GM12878 (cell line): ENCODE results near the gene DNAJB11. TPM values are rescaled to one million over a fixed set of nuclear protein-coding genes. Genes with fewer than 3 reads are reported as not detected.

ENCODE experiments used
- BCL11A ChIP-seq: IDR thresholded peaks from 2 replicates; pipeline ENCODE4 v1.6.1; 2011; ENCODE audit warnings: low read depth, low read length
- CREB1 ChIP-seq: IDR thresholded peaks from 2 replicates; pipeline ENCODE4 v1.6.1; 2012; ENCODE audit warnings: low read depth, mild to moderate bottlenecking, inconsistent platforms
- DPF2 ChIP-seq: fragments of 450-650 bp; IDR thresholded peaks from 2 replicates; pipeline ENCODE4 v1.6.1; 2017; ENCODE audit warnings: mild to moderate bottlenecking
- FOXM1 ChIP-seq: IDR thresholded peaks from 2 replicates; pipeline ENCODE4 v1.6.1; 2012; ENCODE audit warnings: low read depth, mild to moderate bottlenecking, inconsistent platforms, low read length, moderate library complexity
- GABPA ChIP-seq: IDR thresholded peaks from 2 replicates; pipeline ENCODE4 v1.6.1; 2014; ENCODE audit warnings: antibody characterized with exemption, low read depth, mild to moderate bottlenecking, inconsistent platforms
- GATAD2B ChIP-seq: fragments of 450-650 bp; conservative IDR thresholded peaks from 2 replicates; pipeline ENCODE4 v1.6.1; 2017; ENCODE audit warnings: low read depth, mild to moderate bottlenecking, moderate library complexity
- IKZF1 ChIP-seq: fragments of 450-650 bp; conservative IDR thresholded peaks from 2 replicates; pipeline ENCODE4 v1.6.1; 2017; ENCODE audit warnings: antibody characterized with exemption, mild to moderate bottlenecking
- JUNB ChIP-seq: IDR thresholded peaks from 2 replicates; pipeline ENCODE4 v1.6.1; 2016; ENCODE audit warnings: antibody characterized with exemption, mild to moderate bottlenecking
- JUND ChIP-seq: IDR thresholded peaks from 2 replicates; pipeline ENCODE4 v1.6.1; 2012; ENCODE audit warnings: low read depth, mild to moderate bottlenecking, low read length, improper control_type of control experiment, moderate library complexity
- MTA2 ChIP-seq: fragments of 450-650 bp; IDR thresholded peaks from 2 replicates; pipeline ENCODE4 v1.6.1; 2016; ENCODE audit warnings: low read depth, mild to moderate bottlenecking, moderate library complexity
- MXI1 ChIP-seq: fragments of 150-350 bp; IDR thresholded peaks from 2 replicates; pipeline ENCODE4 v1.6.1; 2011; ENCODE audit warnings: low read depth, mild to moderate bottlenecking, inconsistent platforms, low read length, improper control_type of control experiment
- NBN ChIP-seq: fragments of 450-650 bp; IDR thresholded peaks from 2 replicates; pipeline ENCODE4 v1.6.1; 2016
- PAX5 ChIP-seq: IDR thresholded peaks from 2 replicates; pipeline ENCODE4 v1.6.1; 2011; ENCODE audit warnings: low read depth, low read length, borderline replicate concordance
- PBX3 ChIP-seq: IDR thresholded peaks from 2 replicates; pipeline ENCODE4 v1.6.1; 2011; ENCODE audit warnings: mild to moderate bottlenecking, low read depth, low read length, moderate library complexity; ENCODE audit not compliant: insufficient replicate concordance
- POU2F2 ChIP-seq: IDR thresholded peaks from 3 replicates; pipeline ENCODE4 v1.6.1; 2011; ENCODE audit warnings: low read depth, mild to moderate bottlenecking, low read length, borderline replicate concordance
- RBBP5 ChIP-seq: fragments of 200-600 bp; sonication (generic); conservative IDR thresholded peaks from 2 replicates; pipeline ENCODE4 v1.6.1; 2016
- SP1 ChIP-seq: IDR thresholded peaks from one replicate; pipeline ENCODE4 v1.6.1; 2011; ENCODE audit warnings: low read depth, low read length
- SPI1 ChIP-seq: IDR thresholded peaks from 2 replicates; pipeline ENCODE4 v1.6.1; 2011; ENCODE audit warnings: low read depth, mild to moderate bottlenecking, low read length, moderate library complexity, borderline replicate concordance; ENCODE audit not compliant: insufficient read depth
- SREBF2 ChIP-seq: IDR thresholded peaks from 2 replicates; pipeline ENCODE4 v1.6.1; 2012; ENCODE audit warnings: mild to moderate bottlenecking, low read length
- TARDBP ChIP-seq: IDR thresholded peaks from 2 replicates; pipeline ENCODE4 v1.6.1; 2016; ENCODE audit warnings: borderline replicate concordance
- TBL1XR1 ChIP-seq: IDR thresholded peaks from 2 replicates; pipeline ENCODE4 v1.6.1; 2012; ENCODE audit warnings: low read depth, low read length, improper control_type of control experiment
- TCF7 ChIP-seq: IDR thresholded peaks from 2 replicates; pipeline ENCODE4 v1.6.1; 2014; ENCODE audit warnings: antibody characterized with exemption, borderline replicate concordance
- ZBED1 ChIP-seq: IDR thresholded peaks from 2 replicates; pipeline ENCODE4 v1.6.1; 2016; ENCODE audit warnings: borderline replicate concordance
- ZBTB11 ChIP-seq: fragments of 450-650 bp; formaldehyde crosslinking; IDR thresholded peaks from 2 replicates; pipeline ENCODE4 v1.5.0; 2022; ENCODE audit warnings: mild to moderate bottlenecking, missing genetic modification characterization
- polyA plus RNA-seq, 11 experiments: library from polyadenylated mRNA; depleted of rRNA in 4 of 11; unstranded in 6 of 11; stranded (reverse) in 5 of 11; fragments of >200 nt; fragmentation: Nextera tagmentation in 4 of 11; fragmentation: Illumina TruSeq in 1 of 11; extraction: Ambion mirVana in 4 of 11; extraction: Trizol in 1 of 11; gene quantifications; 1 replicate in 1 of 11; 2 replicates in 10 of 11; pipeline versions ENCODE4 v1.2.1 to v1.2.3, GENCODE V29; 2011 to 2016; ENCODE audit warnings: inconsistent platforms in 2 of 11, missing spikeins in 2 of 11, low read depth in 1 of 11
- total RNA-seq, 4 experiments: library from RNA; depleted of rRNA in 3 of 4; stranded (reverse); fragments of >200 nt in 3 of 4; fragmentation: Illumina TruSeq in 1 of 4; extraction: Trizol in 1 of 4; gene quantifications; 2 replicates each; pipeline versions ENCODE4 v1.2.1 to v1.2.3, GENCODE V29; 2013 to 2021
- TF ChIP-seq, protein P1 (sequence below): fragments of 450-650 bp; formaldehyde crosslinking; IDR thresholded peaks from 2 replicates; pipeline ENCODE4 v1.4.0; 2020; ENCODE audit warnings: mild to moderate bottlenecking, moderate library complexity

The DNAJB11 gene
- total and polyA plus RNA-seq, 10 of the 15 experiments (the other 5 are each of a cell fraction or from before 2014, with no cell fraction given): 16.2 to 135 (median 57.8) TPM

- TF ChIP-seq GATAD2B (no peak; the same call in 1 of the 2 replicates), TBL1XR1 (peak; percentile 45; the same call in 1 of the 2 replicates), TCF7 (peak; percentile 92), PBX3 (peak; percentile 45), GABPA (0 out of 2 replicates have a peak, but pooled peaks have one; percentile 29), PAX5 (peak; percentile 68; the same call in 1 of the 2 replicates), TARDBP (peak; percentile 74; the same call in 1 of the 2 replicates), MXI1 (no peak), JUND (no peak; the same call in 1 of the 2 replicates), DPF2 (peak; percentile 85; the same call in 1 of the 2 replicates), ZBTB11 (no peak), JUNB (peak; percentile 82), IKZF1 (peak; percentile 93), NBN (peak; percentile 77; the same call in 1 of the 2 replicates), FOXM1 (peak; percentile 92), RBBP5 (no peak), POU2F2 (0 out of 3 replicates have a peak, but pooled peaks have one; percentile 33), SP1 (no peak), SPI1 (peak; percentile 92), SREBF2 (no peak), MTA2 (peak; percentile 88), BCL11A (peak; percentile 56; the same call in 1 of the 2 replicates), ZBED1 (peak; percentile 80), CREB1 (peak; percentile 63; the same call in 1 of the 2 replicates)
- TF ChIP-seq, protein P1, sequence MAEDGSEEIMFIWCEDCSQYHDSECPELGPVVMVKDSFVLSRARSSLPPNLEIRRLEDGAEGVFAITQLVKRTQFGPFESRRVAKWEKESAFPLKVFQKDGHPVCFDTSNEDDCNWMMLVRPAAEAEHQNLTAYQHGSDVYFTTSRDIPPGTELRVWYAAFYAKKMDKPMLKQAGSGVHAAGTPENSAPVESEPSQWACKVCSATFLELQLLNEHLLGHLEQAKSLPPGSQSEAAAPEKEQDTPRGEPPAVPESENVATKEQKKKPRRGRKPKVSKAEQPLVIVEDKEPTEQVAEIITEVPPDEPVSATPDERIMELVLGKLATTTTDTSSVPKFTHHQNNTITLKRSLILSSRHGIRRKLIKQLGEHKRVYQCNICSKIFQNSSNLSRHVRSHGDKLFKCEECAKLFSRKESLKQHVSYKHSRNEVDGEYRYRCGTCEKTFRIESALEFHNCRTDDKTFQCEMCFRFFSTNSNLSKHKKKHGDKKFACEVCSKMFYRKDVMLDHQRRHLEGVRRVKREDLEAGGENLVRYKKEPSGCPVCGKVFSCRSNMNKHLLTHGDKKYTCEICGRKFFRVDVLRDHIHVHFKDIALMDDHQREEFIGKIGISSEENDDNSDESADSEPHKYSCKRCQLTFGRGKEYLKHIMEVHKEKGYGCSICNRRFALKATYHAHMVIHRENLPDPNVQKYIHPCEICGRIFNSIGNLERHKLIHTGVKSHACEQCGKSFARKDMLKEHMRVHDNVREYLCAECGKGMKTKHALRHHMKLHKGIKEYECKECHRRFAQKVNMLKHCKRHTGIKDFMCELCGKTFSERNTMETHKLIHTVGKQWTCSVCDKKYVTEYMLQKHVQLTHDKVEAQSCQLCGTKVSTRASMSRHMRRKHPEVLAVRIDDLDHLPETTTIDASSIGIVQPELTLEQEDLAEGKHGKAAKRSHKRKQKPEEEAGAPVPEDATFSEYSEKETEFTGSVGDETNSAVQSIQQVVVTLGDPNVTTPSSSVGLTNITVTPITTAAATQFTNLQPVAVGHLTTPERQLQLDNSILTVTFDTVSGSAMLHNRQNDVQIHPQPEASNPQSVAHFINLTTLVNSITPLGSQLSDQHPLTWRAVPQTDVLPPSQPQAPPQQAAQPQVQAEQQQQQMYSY (CRISPR knock-in tag): no peak
Measured at GRCh38 chr3:186534113-186534669, 36.3 kb upstream of the DNAJB11 start (continued).
